RWPE2 (cell line): ENCODE results near the gene LAMC1.
A peak's percentile ranks its signal among the peaks of the same experiment; 100 is the strongest.

ENCODE experiments used
- ATAC-seq: fragments of 200-7000 bp; cut with Tn5 transposase; 3 replicates; pipeline ENCODE4 v1.9.1; 2021; ENCODE audit warnings: low read depth
- DNase-seq: peaks from one replicate; pipeline ENCODE4 v3.0.0-alpha.2; 2020; ENCODE audit warnings: low spot score
- H3K27ac ChIP-seq: fragments of 450-650 bp; 2 replicates; pipeline ENCODE4 v1.5.1; 2017; ENCODE audit warnings: mild to moderate bottlenecking; ENCODE audit not compliant: poor library complexity, severe bottlenecking
- H3K27me3 ChIP-seq: fragments of 250-450 bp; sonication (Bioruptor Pico); 2 replicates; pipeline ENCODE4 v1.5.1; 2021; ENCODE audit warnings: mild to moderate bottlenecking, moderate library complexity; ENCODE audit not compliant: insufficient read depth, poor library complexity, severe bottlenecking
- H3K36me3 ChIP-seq: fragments of 250-450 bp; sonication (Bioruptor Pico); 2 replicates; pipeline ENCODE4 v1.5.1; 2020; ENCODE audit warnings: low read depth, mild to moderate bottlenecking, moderate library complexity
- H3K4me1 ChIP-seq: fragments of 250-450 bp; sonication (Bioruptor Pico); 2 replicates; pipeline ENCODE4 v1.5.1; 2021; ENCODE audit warnings: mild to moderate bottlenecking, moderate library complexity; ENCODE audit not compliant: insufficient read depth, poor library complexity, severe bottlenecking
- H3K4me3 ChIP-seq: fragments of 250-450 bp; sonication (Bioruptor Pico); 2 replicates; pipeline ENCODE4 v1.5.1; 2021; ENCODE audit warnings: mild to moderate bottlenecking, moderate library complexity; ENCODE audit not compliant: severe bottlenecking
- H3K9me3 ChIP-seq: fragments of 250-450 bp; sonication (Bioruptor Pico); 2 replicates; pipeline ENCODE4 v1.5.1; 2021; ENCODE audit warnings: mild to moderate bottlenecking, moderate library complexity; ENCODE audit not compliant: severe bottlenecking
- CTCF ChIP-seq: fragments of 450-650 bp; IDR thresholded peaks from one replicate; pipeline ENCODE4 v1.5.1; 2017; ENCODE audit warnings: mild to moderate bottlenecking, moderate library complexity; ENCODE audit not compliant: poor library complexity, severe bottlenecking

The LAMC1 gene

GRCh38 chr1:183044893-183045649 lies 21.9 kb downstream of the LAMC1 start:
- no peak for ATAC-seq
- no peaks in the 10 kb centered on the region for H3K27me3 ChIP-seq
- TF ChIP-seq CTCF, result no peak
- no peak overlapping the region for H3K4me3 ChIP-seq
- H3K4me1 ChIP-seq, result peaks cover 44% of the 10 kb centered on the region
- DNase-seq, result no peak
- H3K9me3 ChIP-seq, result no peaks in the 10 kb centered on the region
- H3K27ac ChIP-seq, result peak overlapping the region; percentile 5
- H3K36me3 ChIP-seq, result peaks cover 10% of the 10 kb centered on the region; the same call in 1 of the 2 replicates

- H3K27me3 ChIP-seq, result no peaks in the 10 kb centered on the region
- DNase-seq (no peak), ATAC-seq (no peak; the same call in 2 of the 3 replicates)
- no peak for TF ChIP-seq CTCF
- H3K4me3 ChIP-seq, result no peak overlapping the region
- H3K9me3 ChIP-seq, result no peaks in the 10 kb centered on the region
- H3K27ac ChIP-seq, result no peak overlapping the region
- peaks cover 34% of the 10 kb centered on the region for H3K4me1 ChIP-seq
- H3K36me3 ChIP-seq, result 0 out of 2 replicates have a peak, but pooled peaks cover 10% of the 10 kb centered on the region
Measured at GRCh38 chr1:183048087-183049085, 25.2 kb downstream of the LAMC1 start.

GRCh38 chr1:183051546-183051945 lies 28.3 kb downstream of the LAMC1 start:
- peaks cover 18% of the 10 kb centered on the region for H3K4me1 ChIP-seq
- H3K27me3 ChIP-seq, result no peaks in the 10 kb centered on the region
- H3K27ac ChIP-seq, result no peak overlapping the region
- 0 out of 2 replicates have a peak, but pooled peaks cover 5% of the 10 kb centered on the region for H3K36me3 ChIP-seq
- no peak for DNase-seq
- no peak overlapping the region for H3K4me3 ChIP-seq
- TF ChIP-seq CTCF, result no peak
- H3K9me3 ChIP-seq, result no peaks in the 10 kb centered on the region
- ATAC-seq, result no peak; the same call in 2 of the 3 replicates

GRCh38 chr1:183052861-183053260 lies 29.6 kb downstream of the LAMC1 start:
- no peak for TF ChIP-seq CTCF
- no peak overlapping the region for H3K4me3 ChIP-seq
- no peak overlapping the region for H3K27ac ChIP-seq
- peaks cover 13% of the 10 kb centered on the region for H3K4me1 ChIP-seq
- ATAC-seq (no peak), DNase-seq (no peak)
- no peaks in the 10 kb centered on the region for H3K36me3 ChIP-seq
- H3K9me3 ChIP-seq, result no peaks in the 10 kb centered on the region
- no peaks in the 10 kb centered on the region for H3K27me3 ChIP-seq
